GM12801 (cell line): ENCODE results near the gene MOCOS.

Source experiments
- TF ChIP-seq, protein P1 (sequence below): IDR thresholded peaks from one replicate; pipeline ENCODE4 v1.5.1; 2011; ENCODE audit warnings: control low read depth; ENCODE audit not compliant: insufficient read length; ENCODE audit errors: extremely low read depth

The MOCOS gene

DNA sequence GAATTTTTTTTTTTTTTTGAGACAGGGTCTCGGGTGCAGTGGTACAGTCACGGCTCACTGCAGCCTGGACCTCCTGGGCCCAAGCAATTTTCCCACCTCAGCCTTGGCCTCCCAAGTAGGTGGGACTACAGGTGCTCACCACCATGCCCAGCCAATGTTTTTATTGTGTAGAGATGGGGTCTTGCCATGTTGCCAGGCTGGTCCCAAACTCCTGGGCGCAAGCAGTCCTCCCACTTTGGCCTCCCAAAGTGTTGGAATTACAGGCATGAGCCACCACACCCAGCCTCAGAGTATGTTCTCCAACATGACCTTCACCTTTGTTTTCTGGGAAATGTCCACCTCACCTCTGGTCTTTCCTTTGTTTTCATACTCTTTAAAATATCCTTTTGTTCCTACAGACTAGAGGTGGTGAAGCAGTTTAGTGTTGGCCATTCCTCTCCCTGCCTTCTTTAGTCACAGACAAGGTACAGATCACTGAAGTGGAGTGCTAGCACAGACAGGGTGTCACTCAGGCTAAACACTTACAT lies 19.5 kb upstream of the MOCOS start:
- TF ChIP-seq, protein P1, sequence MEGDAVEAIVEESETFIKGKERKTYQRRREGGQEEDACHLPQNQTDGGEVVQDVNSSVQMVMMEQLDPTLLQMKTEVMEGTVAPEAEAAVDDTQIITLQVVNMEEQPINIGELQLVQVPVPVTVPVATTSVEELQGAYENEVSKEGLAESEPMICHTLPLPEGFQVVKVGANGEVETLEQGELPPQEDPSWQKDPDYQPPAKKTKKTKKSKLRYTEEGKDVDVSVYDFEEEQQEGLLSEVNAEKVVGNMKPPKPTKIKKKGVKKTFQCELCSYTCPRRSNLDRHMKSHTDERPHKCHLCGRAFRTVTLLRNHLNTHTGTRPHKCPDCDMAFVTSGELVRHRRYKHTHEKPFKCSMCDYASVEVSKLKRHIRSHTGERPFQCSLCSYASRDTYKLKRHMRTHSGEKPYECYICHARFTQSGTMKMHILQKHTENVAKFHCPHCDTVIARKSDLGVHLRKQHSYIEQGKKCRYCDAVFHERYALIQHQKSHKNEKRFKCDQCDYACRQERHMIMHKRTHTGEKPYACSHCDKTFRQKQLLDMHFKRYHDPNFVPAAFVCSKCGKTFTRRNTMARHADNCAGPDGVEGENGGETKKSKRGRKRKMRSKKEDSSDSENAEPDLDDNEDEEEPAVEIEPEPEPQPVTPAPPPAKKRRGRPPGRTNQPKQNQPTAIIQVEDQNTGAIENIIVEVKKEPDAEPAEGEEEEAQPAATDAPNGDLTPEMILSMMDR: no peak

DNA sequence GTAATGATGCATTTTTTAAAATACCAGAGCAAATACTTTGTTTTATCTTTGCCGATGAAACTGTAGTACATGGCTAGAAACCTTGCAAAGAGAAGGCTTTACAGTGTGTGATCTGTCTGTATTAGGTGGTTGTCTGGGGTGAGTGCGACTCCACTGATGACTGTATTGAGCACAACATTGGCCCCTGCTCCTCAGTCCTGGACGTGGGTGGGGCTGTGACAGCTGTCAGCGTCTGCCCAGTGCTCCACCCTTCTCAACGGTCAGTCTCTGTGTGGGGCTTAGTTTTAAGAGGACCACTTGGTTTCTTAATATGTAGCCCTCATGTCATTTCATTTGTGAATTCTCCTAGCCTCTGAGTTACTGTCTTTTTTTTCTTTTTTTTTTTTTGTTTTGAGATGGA lies 17.4 kb upstream of the MOCOS start:
- TF ChIP-seq, protein P1: no peak

DNA sequence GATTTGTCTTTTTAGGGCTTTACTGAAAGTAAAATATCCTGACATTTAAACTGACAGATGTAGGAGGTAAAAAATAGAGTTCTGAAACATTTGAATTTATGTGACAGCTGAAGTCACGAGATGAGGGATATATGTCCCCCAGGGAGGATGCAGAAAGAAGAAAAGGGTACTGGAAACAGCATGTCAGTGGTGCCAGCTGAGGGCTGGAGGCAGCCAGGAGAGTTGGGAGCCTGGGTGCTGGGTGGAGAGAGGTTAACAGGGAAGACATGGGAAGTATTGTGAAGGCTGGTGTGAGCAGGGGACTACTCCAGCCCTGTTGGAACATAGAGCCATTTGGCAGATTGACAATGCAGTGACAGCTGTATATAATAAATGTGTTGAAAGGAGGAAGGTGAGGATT lies 11.8 kb upstream of the MOCOS start:
- TF ChIP-seq, protein P1: no peak

DNA sequence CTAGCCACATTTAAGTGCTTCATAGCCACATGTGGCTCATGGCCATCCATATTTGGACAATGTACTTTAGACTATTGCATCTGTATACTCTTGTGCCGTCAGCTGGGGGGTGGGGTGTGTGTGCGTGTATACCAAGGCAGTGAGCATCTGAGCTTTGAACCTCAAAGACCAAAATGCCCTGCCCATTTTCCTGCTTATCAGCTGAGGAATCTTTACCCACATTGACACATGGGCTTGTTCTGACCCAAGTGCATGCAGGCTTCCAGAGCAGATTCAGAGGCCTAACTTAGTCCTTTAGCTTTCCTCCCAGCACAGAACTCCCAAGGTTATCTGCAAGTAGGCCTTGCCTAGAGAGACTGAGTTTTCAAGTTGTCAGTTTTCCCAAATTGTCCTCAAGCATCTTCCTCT lies 11.1 kb upstream of the MOCOS start:
- TF ChIP-seq, protein P1: no peak

DNA sequence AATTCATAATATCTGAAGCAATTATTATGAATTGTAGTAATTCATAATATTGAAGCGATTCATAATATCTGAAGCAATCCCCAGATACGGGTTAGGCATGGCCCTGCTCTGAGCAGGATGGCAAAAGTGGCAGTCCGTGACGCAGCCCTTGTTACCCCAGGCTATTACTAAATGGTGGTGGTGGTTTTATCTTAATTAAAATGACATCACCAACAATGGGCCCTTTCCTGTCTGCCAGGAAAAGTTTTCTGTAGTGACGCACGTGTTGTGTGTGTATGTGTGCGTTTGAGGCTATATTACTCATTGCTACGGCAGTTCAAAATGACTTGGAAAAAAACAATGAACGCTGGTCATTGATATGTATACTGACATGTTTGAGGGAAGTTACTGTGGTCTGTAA lies 10.6 kb upstream of the MOCOS start:
- TF ChIP-seq, protein P1: no peak

DNA sequence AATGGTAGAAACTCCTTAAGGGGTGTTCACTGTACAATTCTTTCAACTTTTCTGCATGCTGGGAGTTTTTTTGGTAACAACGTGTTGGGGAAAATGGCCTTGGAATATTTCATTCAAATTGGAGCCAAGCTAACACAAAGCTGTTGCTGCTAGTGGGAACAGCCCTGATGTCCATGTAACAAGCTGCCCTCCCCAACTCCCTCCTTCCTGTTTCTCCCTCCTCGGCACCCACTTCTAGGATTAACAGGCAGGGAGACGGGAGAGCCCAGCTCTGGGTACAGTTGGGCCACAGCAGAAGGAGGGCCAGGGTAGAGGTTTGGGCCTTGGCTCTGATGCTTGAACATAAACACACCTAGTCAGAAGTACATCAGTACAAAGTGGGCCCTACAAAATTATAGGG lies 9.4 kb upstream of the MOCOS start:
- TF ChIP-seq, protein P1: no peak

DNA sequence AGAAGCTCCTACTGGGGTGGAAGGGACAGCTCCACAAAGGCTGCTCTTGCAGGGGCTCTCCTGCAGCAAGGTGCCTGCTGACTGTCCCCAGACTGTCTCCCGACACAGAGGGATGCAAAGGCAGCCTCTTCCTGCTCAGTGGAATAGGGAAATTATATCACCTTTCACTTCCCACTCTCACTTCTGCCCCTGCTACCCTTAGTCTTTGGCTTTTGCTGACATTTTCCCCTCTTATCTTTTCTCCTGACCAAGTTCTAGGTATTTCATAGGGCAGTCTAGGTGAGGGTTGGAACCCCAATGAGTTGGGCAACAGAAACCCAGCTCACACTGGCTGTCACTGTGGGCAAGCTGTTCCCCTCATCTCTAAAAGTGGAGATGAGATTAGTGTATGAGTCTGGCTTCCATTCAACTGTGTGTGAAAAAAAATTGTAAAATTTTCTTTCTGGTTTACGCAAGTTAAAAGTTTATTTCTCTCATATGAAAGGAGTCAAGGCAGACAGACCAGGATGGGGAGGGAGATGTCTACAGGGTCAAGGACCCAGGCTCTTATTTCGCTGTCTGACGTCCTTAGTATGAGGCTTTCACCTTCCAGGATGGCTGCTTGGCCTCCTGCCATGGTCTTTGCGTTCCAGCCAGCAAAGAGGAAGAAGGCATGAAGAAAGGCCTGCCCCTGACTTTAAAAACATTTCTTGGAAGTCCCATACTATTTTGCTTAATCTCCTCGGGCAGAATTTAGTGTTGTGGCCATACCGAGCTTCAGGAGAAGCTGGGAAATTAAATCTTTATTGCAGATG lies 7.5 kb upstream of the MOCOS start:
- TF ChIP-seq, protein P1: no peak
